HG02970 (cell line): ENCODE data around the gene HPS3.

Experiments used
- ATAC-seq: cut with Tn5 transposase; IDR thresholded peaks from one replicate; pipeline ENCODE4 v1.9.1; 2021; ENCODE audit warnings: mild to moderate bottlenecking, moderate library complexity, moderate number of reproducible peaks; ENCODE audit not compliant: unreplicated experiment, low FRiP score

Gene HPS3

DNA sequence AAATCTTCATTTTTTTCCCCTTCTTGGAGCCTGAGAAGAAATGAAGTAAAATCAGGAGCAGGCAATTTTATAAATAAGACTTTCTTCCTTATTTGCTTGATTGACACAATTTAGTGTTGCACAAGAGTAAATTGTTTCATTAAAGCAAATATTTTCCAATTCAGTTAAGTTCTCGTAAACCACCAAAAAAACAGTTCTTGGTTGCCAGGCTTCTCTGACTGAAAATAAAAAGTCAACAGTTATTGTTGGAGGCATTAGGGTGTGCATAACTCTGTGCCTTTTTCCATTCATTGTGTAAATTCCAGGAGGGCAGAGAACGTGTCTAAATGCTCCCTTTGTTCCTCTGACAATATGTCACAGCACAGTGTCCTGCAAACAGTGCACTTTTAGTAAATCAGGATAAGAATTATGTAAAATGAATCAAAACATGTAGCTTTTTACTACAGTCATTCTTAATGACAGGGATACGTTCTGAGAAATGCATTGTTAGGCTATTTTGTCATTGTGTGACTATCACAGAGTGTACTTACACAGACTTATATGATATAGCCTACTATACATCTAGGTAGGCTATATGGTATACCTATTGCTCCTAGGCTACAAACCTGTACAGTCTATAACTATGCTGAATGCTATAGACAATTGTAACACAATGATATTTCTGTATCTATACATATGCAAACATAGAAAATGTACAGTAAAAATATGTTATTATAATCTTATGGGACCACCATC lies 92.5 kb downstream of the HPS3 start, which contains the start of gene CP:
CP (minus strand) TSS at position 47 of the 735 bp plus-strand sequence; CDS start at position 10, 37 bp downstream.
- no peak for ATAC-seq
